Stomach smooth muscle (tissue), 2 donors: ENCODE results near the gene PPFIBP2.

Source experiments
- H3K27ac ChIP-seq: one replicate; pipeline ENCODE4 v1.7.0; 2013; ENCODE audit warnings: mild to moderate bottlenecking, low read length, inconsistent platforms
- H3K27me3 ChIP-seq, 2 donors: one replicate each; pipeline ENCODE4 v1.7.0; 2013; ENCODE audit warnings: low read length in 2 of 2; ENCODE audit not compliant: insufficient read depth in 2 of 2, control insufficient read depth in 1 of 2
- H3K36me3 ChIP-seq, 2 donors: one replicate each; pipeline ENCODE4 v1.7.0; 2013; ENCODE audit warnings: low read length in 2 of 2; ENCODE audit not compliant: control insufficient read depth in 2 of 2, insufficient read depth in 2 of 2
- H3K4me1 ChIP-seq: one replicate; pipeline ENCODE4 v1.7.0; 2013; ENCODE audit warnings: low read length; ENCODE audit not compliant: control insufficient read depth, insufficient read depth
- H3K4me3 ChIP-seq, 2 donors: one replicate each; pipeline ENCODE4 v1.7.0; 2013; ENCODE audit warnings: low read length in 2 of 2
- H3K9ac ChIP-seq, 2 donors: one replicate each; pipeline ENCODE4 v1.7.0; 2013; ENCODE audit warnings: low read length in 2 of 2, mild to moderate bottlenecking in 1 of 2
- H3K9me3 ChIP-seq, 2 donors: one replicate each; pipeline ENCODE4 v1.7.0; 2013; ENCODE audit warnings: low read length in 2 of 2; ENCODE audit not compliant: control insufficient read depth in 2 of 2
- donor health status: healthy.
- donor health status: Pancreatic carcinoma.

The PPFIBP2 gene

GRCh38 chr11:7675631-7676030 is 161.8 kb downstream of the PPFIBP2 start:
- Histone ChIP-seq H3K27me3 (peaks cover 17 to 22% of the 10 kb centered on the region in 2 donors), H3K4me1 (peaks cover 10% of the 10 kb centered on the region), H3K9me3 (no peaks in the 10 kb centered on the region), H3K36me3 (no peaks in the 10 kb centered on the region), H3K4me3 (no peak overlapping the region), H3K27ac (no peak overlapping the region), H3K9ac (no peak overlapping the region)

DNA sequence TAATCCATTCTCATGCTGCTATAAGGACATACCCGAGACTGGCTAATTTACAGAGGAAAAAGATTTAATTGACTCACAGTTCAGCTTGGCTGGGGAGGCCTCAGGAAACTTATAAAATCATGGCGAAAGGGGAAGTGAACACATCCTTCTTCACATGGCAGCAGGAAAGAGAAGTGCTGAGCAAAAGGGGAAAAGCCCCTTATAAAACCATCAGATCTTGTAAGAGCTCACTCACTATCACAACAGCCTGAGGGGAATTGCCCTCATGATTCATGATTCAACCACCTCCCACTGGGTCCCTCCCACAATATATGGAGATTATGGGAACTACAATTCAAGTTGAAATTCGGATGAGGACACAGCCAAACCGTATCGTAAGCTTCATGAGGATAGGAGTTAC is 163.3 kb downstream of the PPFIBP2 start:
- H3K36me3 ChIP-seq, result no peaks in the 10 kb centered on the region
- no peak overlapping the region for H3K9ac ChIP-seq
- H3K27me3 ChIP-seq, result peaks cover 17 to 22% of the 10 kb centered on the region in 2 donors
- no peak overlapping the region for H3K27ac ChIP-seq
- peaks cover 10% of the 10 kb centered on the region for H3K4me1 ChIP-seq
- H3K4me3 ChIP-seq, result no peak overlapping the region
- H3K9me3 ChIP-seq, result no peaks in the 10 kb centered on the region

- Histone ChIP-seq H3K36me3 (no peaks in the 10 kb centered on the region), H3K9me3 (no peaks in the 10 kb centered on the region), H3K9ac (no peak overlapping the region), H3K27me3 (peaks cover 15 to 20% of the 10 kb centered on the region in 2 donors), H3K4me1 (peaks cover 7% of the 10 kb centered on the region), H3K4me3 (no peak overlapping the region), H3K27ac (no peak overlapping the region)
These were observed 164.0 kb downstream of the PPFIBP2 start for GRCh38 chr11:7677796-7678201.

- no peaks in the 10 kb centered on the region for H3K4me1 ChIP-seq
- H3K27me3 ChIP-seq, result peaks cover 2 to 7% of the 10 kb centered on the region in 2 donors
- H3K9ac ChIP-seq, result no peak overlapping the region
- H3K9me3 ChIP-seq, result no peaks in the 10 kb centered on the region
- H3K36me3 ChIP-seq, result no peaks in the 10 kb centered on the region
- no peak overlapping the region for H3K4me3 ChIP-seq
- H3K27ac ChIP-seq, result no peak overlapping the region
These were observed 169.8 kb downstream of the PPFIBP2 start for GRCh38 chr11:7683571-7683970.

DNA sequence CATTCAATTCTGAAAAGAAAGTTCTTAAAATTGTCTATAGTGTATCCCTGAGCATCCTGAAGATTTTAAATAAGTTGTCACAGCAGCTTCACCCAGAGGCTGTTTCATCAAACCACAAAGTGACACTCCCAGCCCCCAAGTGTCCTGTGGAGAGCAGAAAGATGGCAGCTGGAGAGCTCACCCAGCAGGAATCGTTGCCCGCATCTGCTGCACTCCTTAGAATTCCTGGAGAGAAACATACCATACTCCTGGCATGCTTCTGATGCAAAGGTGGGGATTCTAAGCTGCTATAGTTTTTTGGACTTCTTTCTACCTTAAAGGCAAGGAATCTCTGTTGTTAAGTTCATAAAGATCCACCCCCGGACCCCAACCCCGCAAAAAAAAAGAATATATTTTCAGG is 173.0 kb downstream of the PPFIBP2 start:
- H3K36me3 ChIP-seq, result no peaks in the 10 kb centered on the region
- H3K27me3 ChIP-seq, result peaks cover 0 to 7% of the 10 kb centered on the region in 2 donors
- no peak overlapping the region for H3K4me3 ChIP-seq
- H3K9me3 ChIP-seq, result no peaks in the 10 kb centered on the region
- no peak overlapping the region for H3K27ac ChIP-seq
- no peaks in the 10 kb centered on the region for H3K4me1 ChIP-seq
- H3K9ac ChIP-seq, result no peak overlapping the region

DNA sequence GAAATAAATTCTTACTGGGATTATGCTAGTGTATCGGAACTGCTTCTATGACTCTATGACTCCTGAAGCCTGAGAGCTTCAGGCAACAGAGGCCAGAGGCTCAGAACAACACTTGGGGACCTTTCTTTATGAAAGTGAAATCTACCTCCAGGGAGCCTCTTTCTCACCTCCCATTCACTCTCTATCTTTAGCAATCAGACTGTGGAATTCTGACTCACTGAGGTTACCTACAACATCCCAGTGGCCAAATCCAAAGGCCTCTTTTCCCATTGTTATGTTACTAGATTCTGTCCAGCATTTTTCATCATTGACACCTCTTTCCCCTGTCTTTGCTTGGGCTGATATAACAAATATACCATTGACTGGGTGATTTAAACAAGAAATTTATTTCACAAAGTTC is 173.6 kb downstream of the PPFIBP2 start:
- H3K27ac ChIP-seq, result no peak overlapping the region
- H3K9ac ChIP-seq, result no peak overlapping the region
- H3K27me3 ChIP-seq, result peaks cover 0 to 7% of the 10 kb centered on the region in 2 donors
- H3K4me1 ChIP-seq, result no peaks in the 10 kb centered on the region
- H3K36me3 ChIP-seq, result no peaks in the 10 kb centered on the region
- H3K4me3 ChIP-seq, result no peak overlapping the region
- H3K9me3 ChIP-seq, result no peaks in the 10 kb centered on the region

DNA sequence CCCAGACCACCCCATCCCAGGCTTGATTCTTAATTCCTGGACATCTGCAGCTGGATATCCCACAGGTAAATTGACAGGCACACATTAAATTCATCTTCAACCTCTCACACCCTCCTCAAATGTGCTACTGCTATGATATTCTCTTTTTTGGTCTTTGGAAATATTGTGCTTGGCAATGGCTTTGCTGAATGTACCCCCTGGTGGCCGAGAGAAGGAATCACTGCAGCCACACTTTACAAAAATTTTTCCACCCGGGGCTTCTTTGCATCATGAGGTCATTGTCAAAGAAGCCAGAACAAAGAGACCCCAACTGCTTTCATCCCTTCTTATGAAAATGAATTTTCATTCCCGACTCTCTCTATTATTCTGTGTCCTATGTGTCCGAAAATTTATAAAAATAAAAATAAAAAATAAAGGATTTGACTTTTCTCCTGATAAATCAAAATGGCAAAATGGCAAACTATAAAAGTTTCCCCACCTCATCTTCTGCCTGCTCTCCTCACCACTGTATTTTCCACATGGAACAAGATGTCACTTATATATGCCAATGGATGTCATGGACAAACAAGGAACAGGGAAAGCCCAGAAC is 174.5 kb downstream of the PPFIBP2 start:
- Histone ChIP-seq H3K9ac (no peak overlapping the region), H3K9me3 (no peaks in the 10 kb centered on the region), H3K4me3 (no peak overlapping the region), H3K27me3 (peaks cover 1 to 7% of the 10 kb centered on the region in 2 donors), H3K36me3 (no peaks in the 10 kb centered on the region), H3K27ac (no peak overlapping the region), H3K4me1 (no peaks in the 10 kb centered on the region)

DNA sequence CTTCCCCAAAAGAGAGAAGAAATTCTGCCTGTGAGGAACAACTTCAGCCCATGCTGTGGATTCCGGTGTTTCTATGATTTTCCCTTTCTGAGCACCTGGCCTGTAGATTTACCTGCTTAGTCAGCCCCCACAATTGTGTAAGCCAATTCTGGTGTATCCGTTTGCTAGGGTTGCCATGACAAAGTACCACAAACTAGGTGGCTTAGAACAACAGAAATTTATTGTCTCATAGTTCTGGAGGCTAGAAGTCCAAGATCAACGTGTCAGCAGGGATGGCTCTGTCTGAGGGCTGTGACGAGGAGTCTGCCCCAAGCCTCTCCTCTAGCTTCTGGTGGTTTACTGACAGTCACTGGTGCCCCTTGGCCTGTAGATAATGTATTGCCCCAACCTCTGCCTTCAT is 175.4 kb downstream of the PPFIBP2 start:
- H3K36me3 ChIP-seq, result no peaks in the 10 kb centered on the region
- H3K9ac ChIP-seq, result no peak overlapping the region
- no peak overlapping the region for H3K4me3 ChIP-seq
- no peak overlapping the region for H3K27ac ChIP-seq
- H3K9me3 ChIP-seq, result no peaks in the 10 kb centered on the region
- no peaks in the 10 kb centered on the region for H3K4me1 ChIP-seq
- H3K27me3 ChIP-seq, result peaks cover 5 to 10% of the 10 kb centered on the region in 2 donors

GRCh38 chr11:7690648-7691047 is 176.8 kb downstream of the PPFIBP2 start:
- no peaks in the 10 kb centered on the region for H3K36me3 ChIP-seq
- H3K9ac ChIP-seq, result no peak overlapping the region
- H3K4me1 ChIP-seq, result no peaks in the 10 kb centered on the region
- H3K27me3 ChIP-seq, result peaks cover 5 to 7% of the 10 kb centered on the region in 2 donors
- no peak overlapping the region for H3K27ac ChIP-seq
- H3K9me3 ChIP-seq, result no peaks in the 10 kb centered on the region
- no peak overlapping the region for H3K4me3 ChIP-seq

GRCh38 chr11:7691759-7692350 is 178.1 kb downstream of the PPFIBP2 start:
- Histone ChIP-seq H3K9me3 (no peaks in the 10 kb centered on the region), H3K4me3 (no peak overlapping the region), H3K4me1 (no peaks in the 10 kb centered on the region), H3K27me3 (peaks cover 4 to 5% of the 10 kb centered on the region in 2 donors), H3K36me3 (no peaks in the 10 kb centered on the region), H3K9ac (no peak overlapping the region), H3K27ac (no peak overlapping the region)

- Histone ChIP-seq H3K4me1 (no peaks in the 10 kb centered on the region), H3K27me3 (peaks cover 4 to 5% of the 10 kb centered on the region in 2 donors), H3K36me3 (no peaks in the 10 kb centered on the region), H3K4me3 (no peak overlapping the region), H3K9me3 (no peaks in the 10 kb centered on the region), H3K9ac (no peak overlapping the region), H3K27ac (no peak overlapping the region)
These were observed 178.6 kb downstream of the PPFIBP2 start for GRCh38 chr11:7692426-7692825.
